NCI-H2227 treated with DMSO at 0.1 percent for 48 hours (cell line): ENCODE measurements around the gene BAD.

Experiments used
- DNase-seq: peaks from one replicate; lab custom pipeline; 2025; lab: John Stamatoyannopoulos, UW

The BAD gene

DNA sequence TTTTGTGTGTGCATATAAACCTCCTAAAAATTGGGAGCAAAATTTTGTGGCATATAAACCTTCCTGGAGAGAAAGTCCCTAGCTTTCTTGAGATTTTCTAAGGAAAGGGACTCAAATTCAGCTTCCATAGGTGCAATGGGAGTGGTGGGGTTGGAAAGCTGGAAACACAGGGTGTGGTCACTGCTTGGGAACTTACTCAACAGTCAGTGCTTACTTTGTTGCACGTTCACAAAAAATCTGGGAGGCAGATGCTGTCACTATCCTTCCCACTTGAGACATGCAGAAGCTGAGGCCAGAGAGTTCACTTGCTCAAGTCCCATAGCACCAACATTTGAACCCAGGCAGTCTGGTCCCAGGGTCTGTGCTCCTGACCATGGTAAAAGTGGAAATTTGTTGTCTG is 11.8 kb upstream of the BAD start:
- no peak for DNase-seq

DNA sequence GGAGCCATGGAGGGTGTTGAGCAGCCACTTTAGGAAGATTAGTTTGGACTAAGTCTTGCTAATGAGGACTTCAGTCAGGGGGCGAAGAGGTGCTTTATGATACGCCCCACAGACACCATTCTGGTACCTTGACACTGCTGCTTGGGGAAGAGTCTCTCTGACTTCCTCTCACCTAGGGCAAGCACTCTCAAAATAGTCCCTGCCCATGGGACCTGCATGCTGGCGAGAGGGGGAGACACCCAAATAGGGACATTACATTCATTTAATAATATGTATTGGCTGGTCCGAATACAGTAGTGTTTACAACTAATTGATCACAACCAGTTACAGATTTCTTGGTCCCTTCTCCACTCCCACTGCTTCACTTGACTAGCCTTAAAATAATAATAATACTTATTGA is 11.3 kb upstream of the BAD start:
- DNase-seq: no peak

DNA sequence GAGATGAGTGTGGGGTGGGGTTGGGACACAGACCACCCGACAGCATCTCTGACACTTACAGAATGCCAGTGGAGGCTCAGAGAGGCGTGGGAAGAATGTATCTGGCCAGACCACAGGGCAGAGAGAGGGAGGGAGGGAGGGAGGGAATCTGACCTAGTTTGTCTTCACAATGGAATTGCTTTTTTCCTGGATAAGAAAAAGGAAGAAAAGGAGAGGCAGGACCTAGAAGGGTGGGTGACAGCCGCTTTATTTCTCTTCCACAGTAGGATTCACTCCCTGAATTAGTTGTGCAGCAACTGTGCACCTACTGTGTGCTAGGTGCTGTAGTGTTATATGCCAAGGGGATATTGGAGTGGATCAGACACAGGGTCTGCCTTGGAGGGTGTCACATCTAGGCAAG is 10.3 kb upstream of the BAD start:
- DNase-seq: no peak

DNA sequence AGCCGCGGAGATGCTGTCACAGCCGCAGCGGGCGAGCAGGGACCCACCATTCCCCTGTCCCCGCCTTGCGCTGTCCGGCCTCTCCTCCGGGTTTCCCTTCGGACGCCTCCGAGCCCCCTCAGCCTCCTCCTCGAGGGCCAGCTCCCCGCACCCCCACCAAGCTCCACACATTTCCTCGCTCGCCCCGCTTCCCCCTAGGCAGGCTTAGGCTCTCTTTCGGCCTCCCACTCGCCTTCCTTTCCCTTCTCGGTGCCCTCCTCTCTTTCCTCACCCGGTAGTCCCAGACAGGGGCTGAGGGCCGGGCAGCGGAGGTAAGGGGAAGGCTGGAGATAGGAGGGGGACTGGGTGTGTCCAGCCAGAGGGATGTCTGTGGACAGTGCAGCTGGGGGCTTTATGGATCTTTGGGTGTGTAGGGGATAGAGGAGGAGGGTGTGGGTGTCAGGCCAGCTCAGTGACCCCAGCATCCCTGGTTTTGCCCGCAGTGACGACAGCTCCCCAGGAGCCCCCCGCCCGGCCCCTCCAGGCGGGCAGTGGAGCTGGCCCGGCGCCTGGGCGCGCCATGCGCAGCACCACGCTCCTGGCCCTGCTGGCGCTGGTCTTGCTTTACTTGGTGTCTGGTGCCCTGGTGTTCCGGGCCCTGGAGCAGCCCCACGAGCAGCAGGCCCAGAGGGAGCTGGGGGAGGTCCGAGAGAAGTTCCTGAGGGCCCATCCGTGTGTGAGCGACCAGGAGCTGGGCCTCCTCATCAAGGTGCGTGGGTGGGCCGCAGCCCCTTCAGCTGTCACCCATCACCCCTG is 8.2 kb upstream of the BAD start:
- DNase-seq: no peak

DNA sequence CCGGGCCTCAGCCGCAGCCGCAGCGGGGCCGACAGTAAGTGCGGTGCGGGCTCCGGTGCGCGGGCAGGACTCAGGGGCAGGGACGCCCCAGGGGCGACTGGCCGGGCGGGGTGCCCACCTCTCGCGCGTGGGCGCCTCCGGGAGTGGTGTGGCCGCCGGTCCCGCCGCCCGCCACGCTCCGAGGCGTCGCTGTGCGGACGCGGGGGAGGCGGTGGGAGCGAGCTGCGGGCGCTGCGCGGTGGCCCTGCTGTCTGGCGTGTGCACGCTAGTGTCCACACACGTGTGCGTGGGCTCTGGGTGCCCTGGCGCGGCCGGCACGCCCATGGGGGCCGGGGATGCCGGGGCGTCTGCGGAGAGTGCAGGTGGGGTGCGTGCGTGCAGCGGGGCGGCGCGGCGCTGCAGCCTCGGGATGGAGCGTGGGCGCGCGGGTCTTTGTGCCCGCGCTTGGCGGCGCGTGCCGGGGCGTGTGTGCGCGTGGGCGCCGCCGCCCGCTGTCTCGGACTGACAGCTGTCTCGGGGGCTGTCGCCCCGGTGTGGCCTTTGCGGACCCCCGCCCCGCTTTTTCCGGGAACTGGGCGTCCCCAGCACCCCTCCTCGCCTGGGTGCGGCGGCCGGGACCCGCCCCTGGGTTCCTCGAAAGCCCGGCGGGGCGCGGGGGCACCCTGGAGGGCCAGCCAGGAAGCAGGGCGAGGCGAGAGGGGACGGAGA is 7.4 kb upstream of the BAD start:
- DNase-seq: no peak

DNA sequence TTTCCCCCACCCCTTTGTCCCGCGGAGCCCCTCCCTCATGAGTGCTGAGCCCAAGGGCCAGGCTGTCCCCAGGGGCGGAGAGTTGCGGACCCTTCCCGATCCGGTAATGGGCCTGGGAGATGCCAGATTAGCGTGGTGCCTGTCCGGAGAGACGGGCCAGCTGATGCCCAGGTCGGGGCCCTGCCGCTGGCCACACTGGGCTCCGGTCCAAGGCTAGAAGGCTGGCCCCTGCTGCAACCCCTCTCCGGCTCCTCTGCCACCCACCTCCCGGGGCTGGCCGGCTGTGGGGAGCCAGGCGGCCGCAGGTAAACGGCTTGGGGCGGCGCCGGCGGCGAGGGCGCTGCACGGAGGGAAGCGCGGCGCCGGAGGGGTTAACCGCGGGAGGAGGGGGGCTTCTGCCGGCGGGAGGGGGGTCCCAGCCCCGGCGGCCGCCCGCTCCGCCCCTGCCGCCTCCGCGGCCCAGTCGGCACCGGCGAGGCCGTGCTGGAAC is 6.8 kb upstream of the BAD start, which contains the start of gene KCNK4:
Gene KCNK4, plus strand, starts transcription at position 41 of the 490 bp plus-strand sequence. CDS start 1,717 bp downstream, outside the sequence.
- DNase-seq: no peak

DNA sequence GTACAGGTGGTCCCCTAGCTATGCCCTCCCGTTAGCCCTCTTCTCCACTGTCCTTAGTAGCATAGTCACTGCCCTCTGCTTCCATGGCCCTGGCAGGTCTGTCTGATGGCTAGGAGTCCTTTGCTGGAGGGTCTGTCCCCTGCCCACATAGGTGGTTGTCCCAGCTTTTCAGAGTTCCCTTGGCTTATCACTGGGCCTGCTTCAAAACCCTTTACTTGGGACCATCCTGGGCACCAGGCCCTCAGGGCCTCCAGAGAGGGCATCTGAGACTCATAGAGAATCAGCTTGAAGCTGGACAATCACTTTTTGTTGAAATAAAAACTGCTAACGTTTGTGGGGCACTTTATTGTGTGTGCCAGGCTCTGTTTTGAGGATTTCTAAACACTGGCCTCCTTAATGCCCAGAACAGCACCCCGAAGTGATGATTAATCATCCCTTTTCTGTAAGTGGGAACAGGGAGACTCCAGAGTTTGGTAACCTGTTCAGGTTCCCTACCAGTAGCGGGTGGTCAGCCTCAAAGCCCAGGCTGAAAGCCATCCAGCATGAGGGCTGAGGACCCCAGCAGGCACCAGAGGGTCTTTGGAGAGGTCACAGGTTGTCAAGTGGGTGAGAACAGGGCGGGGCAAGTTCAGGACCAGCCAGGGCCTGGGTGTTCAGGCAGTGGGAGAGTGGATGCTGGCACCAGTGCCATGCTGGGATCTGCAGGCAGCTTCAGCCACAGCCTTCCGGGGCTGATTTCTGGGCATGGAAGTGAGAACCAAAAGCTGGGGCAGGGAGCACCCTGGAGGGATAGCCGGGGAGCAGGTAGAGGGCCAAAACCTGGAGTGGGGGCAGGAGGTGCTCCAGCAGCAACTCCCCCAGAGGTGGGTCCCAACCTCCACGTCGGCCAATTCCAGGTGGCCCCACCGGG is 6.1 kb upstream of the BAD start:
- no peak for DNase-seq

DNA sequence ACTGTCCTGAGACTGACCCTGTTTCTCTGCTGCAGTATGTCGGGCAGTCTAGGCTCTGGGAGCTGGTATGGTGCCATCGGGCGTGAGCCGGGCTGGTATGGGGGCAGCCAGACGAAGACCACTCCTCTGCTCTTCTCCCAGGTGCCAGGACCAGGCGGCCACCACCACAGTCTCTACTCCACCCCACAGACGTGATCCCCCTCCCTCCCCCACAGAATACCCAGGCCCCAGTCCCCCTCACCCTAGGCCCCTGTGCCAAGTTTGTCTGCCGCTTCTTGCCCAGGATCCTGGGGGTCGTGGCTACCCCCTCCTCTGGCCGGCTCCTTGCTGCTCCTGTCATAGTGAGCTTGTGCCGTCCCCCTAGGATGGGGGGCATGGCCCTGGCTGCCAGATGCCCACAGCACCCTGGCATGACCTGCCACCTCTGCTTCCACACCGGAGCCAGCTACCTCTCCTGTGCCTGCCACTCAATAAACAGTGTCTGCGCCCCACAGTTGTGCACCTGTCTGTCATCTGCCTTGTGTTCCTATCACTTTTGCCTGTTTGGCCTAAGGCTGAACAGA is 4.6 kb upstream of the BAD start:
- no peak for DNase-seq

DNA sequence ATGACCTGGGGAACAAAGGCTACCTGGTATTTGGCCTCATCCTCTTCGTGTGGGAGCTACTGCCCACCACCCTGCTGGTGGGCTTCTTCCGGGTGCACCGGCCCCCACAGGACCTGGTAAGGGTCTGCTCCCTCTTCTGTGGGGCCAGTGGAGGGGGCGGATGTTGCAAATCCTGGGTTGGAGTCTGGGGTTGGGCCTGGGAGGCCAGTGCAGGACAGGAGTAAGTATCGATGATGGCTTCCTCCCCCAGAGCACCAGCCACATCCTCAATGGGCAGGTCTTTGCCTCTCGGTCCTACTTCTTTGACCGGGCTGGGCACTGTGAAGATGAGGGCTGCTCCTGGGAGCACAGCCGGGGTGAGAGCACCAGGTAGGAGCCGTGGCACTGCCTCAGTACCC is 3.9 kb upstream of the BAD start:
- DNase-seq: no peak

DNA sequence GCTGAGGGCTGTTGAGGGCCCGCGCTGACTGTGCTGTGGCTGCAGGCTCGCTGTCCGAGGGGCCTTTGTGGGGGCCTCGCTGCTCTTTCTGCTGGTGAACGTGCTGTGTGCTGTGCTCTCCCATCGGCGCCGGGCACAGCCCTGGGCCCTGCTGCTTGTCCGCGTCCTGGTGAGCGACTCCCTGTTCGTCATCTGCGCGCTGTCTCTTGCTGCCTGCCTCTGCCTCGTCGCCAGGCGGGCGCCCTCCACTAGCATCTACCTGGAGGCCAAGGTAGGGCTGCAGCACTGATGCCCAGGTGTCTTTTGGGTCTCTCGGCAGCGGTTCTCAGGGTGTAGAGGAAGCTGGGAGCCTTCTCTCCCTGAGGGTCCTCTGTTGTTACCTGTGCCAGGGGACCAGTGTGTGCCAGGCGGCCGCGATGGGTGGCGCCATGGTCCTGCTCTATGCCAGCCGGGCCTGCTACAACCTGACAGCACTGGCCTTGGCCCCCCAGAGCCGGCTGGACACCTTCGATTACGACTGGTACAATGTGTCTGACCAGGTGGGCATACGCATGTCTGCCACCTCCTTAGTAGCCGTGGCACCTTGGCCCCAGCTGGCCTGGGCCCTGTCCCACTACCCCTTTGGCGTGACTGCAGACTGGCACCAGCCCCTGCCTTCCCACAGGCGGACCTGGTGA is 3.3 kb upstream of the BAD start:
- no peak for DNase-seq

DNA sequence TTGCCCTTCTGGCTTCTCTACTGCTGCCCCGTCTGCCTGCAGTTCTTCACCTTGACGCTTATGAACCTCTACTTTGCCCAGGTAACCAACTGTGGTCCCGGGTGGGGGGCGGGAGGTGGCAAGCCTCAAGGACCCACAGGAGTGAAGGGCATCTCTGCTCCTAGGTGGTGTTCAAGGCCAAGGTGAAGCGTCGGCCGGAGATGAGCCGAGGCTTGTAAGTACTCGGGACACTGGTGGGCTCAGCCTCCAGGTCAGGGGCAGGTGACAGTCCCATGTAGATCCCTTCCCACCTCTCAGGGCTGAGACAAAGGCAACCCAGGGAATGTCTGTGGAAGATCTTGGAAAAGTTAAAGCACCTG is 2.3 kb upstream of the BAD start:
- no peak for DNase-seq

DNA sequence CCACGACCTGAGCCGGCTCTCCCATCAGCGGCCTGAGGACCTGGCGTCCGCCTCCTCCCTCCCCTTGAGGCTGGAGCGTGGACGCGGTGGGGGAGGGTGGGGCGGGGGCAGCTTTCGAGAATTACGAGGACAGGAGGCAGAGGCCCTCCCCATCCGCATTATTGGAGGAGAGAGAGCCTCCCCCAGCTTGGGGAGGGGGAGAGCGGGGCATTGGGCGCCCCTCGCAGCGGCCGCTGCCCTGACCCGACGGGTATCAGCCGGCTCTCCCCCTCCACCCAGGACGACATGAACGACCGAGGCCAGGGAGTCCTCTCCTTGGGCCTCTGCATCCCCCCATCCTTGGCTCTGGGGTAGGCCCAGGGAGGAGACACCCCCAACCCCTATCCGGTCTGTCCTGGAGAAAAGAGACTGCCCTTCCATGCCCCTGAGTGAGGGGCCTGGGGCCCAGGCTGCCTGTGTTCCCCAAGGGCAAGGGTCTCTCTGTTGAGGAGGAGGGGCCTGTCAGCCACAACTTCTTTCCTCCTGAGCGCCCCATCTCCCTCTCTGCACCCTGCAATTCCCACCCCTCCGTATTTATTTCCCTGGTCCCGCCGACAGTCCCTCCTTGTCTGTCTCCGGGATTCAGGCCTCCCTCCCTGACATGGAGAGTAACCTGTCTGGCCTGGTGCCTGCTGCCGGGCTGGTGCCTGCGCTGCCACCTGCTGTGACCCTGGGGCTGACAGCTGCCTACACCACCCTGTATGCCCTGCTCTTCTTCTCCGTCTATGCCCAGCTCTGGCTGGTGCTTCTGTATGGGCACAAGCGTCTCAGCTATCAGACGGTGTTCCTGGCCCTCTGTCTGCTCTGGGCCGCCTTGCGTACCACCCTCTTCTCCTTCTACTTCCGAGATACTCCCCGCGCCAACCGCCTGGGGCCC is 1.7 kb upstream of the BAD start:
- DNase-seq: no peak

DNA sequence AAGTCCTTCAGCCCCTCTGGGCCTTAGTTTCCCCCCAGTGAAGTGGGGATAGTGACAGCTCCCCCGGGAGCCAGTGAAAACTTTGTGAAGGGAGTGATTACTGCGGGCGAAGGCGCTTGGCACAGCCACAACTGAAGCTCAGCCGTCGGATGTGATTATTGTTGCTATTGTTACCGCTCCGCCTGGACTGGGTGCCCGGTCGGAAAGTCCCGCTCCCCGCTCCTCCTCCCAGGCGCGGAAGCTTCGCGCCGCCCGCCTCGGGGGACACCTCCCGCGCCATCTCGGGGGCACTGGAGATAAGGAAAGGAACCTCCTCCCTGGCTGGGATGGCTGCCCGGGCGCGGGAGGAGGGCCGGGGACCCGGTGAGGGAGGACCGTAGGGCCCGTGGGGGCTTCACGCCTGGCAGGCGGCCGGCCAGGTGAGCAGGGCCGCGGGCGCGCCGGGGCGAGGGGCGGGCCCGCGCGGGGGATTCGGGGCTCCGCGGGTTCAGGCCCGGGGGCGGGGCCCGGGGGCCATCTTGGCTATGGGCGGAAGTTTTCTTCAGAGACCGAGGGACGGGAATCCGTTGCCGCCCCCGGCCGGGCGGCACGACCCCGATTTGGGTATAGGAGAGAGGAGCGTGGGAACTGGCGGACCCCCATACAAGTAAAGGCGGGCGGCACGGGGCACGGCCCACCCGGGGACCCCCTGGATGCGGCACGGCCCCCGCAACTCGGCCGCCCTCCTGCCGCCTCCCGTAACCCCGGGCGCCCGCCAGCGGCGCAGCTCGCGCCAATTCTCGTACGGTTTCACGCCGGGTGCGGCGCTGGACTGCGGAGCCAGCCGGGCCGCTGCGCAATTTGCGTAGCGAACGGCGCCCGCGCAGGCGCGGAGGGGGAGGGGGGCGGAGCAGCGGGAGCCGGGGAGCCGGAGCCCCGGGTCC is 758 bp upstream of the BAD start, which contains the start of gene GPR137:
Gene GPR137, plus strand, starts transcription at position 887 of the 923 bp plus-strand sequence. CDS start 677 bp downstream, outside the sequence.
- peak; percentile 73 for DNase-seq

DNA sequence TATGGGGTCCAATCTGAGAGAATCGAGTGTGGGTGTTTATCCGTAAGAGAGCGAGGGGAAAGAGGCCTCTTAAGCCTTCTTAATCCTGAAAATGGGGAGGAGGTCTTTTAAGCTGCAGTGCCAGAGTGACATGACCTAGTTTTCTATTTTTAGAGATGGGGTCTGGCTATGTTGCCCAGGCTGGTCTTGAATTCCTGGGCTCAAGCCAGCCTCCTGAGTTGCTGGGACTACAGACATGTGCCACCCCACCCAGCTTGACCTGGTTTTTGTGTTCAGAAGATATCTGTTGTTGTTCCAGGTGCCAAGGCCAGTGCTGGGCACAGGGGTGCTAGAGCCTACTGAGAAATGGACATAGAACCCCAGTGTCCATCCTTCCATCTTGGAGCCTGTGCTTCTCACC is 1.4 kb downstream of the BAD start:
- DNase-seq: no peak

DNA sequence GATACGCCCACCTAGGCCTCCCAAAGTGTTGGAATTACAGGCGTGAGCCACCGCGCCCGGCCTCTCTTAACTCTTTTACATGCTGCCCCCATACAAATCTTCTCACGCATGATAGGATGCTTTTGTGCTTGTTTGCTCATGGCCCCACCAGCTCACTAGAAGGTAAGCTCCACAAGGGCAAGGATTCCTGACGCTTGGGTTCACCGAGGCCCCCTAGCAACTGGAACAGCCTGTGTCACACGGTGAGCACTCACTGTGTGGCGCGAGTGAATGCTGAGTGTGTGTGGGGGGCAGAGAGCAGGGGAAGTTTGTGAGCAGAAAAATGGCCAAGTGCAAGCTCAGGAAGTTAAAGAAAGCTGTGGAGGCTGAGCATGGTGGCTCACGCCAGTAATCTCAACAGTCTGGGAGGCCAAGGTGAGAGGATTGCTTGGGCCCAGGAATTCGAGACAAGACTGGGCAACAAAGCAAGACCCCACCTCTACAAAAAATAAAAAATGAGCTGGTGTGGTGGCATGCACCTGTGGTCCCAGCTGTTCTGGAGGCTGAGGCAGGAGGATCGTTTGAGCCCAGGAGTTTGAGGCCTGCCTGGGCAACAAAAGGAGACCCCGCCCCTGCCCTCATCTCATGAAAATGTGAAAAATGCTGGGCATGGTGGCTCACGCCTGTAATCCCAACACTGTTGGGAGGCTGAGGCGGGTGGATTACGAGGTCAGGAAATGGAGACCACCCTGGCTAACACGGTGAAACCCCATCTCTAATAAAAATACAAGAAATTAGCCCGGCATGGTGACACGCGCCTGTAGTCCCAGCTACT is 2.3 kb downstream of the BAD start:
- DNase-seq: no peak

DNA sequence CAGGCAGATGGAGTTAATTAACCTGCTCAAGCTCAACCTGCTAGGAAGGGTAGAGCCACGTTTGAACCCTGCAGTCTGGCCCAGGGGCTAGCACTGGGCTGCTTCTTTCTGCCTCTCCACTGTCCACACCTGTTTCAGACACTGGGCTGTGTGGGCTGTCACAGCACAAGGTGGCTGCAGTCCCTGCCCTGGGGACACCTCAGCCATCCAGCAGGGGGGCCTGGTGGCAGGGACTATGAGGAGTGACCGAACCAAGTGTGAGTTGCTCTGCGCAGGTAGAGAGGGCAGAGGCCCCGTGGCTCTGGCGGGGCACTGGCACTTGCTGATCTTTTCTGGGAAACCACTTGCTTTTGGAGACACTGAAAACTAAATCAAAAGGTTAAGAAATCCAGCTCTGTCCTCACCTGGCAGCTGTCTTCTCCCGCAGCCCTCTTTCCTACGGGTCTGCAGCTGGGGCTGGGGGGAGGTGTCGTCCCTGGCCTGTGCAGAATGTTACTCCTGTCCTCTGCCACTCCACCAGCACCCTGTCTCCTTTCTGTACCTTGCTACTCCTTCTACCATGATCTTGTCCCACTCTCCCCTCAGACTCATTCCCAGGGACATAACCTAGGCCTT is 5.8 kb downstream of the BAD start:
- no peak for DNase-seq

DNA sequence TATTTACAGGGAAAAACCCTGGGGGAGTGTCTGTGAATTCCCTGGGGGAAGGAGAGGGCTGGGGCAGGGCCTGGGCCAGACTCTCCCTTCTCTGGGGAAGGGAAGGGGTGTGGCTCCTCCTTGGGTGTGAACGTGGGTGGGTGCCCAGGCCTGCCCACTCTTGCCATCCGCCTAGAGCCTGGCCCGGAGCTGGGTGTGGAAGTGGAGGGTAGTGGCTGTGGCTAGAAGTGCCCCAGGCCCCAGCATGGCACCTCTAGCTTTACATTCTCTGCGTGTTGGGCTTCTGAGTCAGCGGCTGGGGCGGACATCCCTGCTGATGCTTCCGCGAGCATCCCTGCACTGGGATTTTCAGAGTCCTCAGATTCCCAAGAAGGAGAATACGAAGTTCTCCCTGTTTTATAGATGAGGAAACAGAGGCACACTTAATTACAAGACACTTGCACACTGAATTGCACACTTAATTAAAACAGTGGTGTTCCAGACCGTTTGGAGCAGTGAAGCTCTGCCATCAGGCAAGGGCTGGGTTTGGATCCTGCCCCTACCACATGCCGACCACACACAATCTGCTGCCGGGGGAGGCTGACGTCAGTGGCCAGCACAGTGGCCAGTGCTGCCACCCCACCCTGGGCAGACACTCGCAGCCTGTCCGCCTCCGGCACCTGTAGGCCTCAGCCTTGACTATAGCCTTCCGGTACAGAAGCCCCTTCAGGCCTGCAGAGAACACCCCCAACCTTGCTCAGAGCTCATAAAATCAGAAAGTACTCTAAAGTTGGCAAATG is 7.6 kb downstream of the BAD start:
- no peak for DNase-seq
